NCI-H2196 treated with DMSO at 0.1 percent for 48 hours (cell line): ENCODE results near the gene ARL17B.
"Not testable (repeated sequence)": the region's sequence is repeated elsewhere in the genome, so short reads cannot be mapped to it uniquely, and the experiment has no call there.

ENCODE experiments used
- DNase-seq: peaks from one replicate; lab custom pipeline; 2025; ENCODE audit not compliant: unreplicated experiment; lab: John Stamatoyannopoulos, UW

Gene ARL17B

GRCh38 chr17:46290906-46291546, 70.5 kb downstream of the ARL17B start:
- not testable (repeated sequence) for DNase-seq

GRCh38 chr17:46287587-46287986, 74.0 kb downstream of the ARL17B start:
- not testable (repeated sequence) for DNase-seq

- peak; percentile 92 for DNase-seq
Measured at GRCh38 chr17:46286764-46287221, 74.8 kb downstream of the ARL17B start.

DNA sequence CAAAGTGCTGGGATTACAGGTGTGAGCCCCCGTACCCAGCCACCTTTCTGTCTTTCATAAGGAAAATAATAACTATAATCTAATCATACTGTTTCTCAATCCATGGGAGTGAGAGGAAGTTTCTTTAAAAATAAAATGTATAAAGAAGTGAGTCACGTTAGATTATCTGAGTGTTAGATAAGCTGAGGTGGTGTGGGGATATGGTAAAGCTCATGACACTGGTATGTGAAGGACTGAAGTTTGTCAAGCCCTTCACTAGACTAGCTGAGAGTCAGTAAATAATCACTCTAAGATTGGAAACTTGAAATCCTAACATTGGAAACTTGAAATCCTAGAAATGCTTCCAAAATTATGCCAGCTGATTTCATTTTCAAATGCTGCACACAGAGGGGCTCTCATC, 76.1 kb downstream of the ARL17B start:
- DNase-seq, result not testable (repeated sequence)

GRCh38 chr17:46284467-46284866, 77.1 kb downstream of the ARL17B start:
- not testable (repeated sequence) for DNase-seq

- not testable (repeated sequence) for DNase-seq
Measured at GRCh38 chr17:46282635-46283034, 78.9 kb downstream of the ARL17B start.

DNA sequence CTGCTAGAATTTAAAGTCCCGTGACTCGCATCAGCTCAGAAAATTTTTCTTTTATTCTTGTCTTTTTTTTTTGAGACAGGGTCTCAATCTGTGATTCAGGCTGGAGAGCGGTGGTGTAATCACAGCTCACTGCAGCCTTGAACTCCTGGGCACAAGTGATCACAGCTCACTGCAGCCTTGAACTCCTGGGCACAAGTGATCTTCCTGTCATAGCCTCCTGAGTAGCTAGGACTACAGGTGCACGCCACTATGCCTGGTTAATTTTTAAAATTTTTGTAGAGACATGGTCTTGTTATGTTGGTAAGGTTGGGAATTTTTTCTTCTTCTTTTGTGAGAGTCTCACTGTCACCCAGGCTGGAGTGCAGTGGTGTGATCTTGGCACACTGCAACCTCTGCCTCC, 80.2 kb downstream of the ARL17B start:
- not testable (repeated sequence) for DNase-seq

GRCh38 chr17:46276728-46277479, 84.7 kb downstream of the ARL17B start:
- peak; percentile 87 for DNase-seq

- no peak for DNase-seq
Measured at GRCh38 chr17:46274238-46274637, 87.3 kb downstream of the ARL17B start.

DNA sequence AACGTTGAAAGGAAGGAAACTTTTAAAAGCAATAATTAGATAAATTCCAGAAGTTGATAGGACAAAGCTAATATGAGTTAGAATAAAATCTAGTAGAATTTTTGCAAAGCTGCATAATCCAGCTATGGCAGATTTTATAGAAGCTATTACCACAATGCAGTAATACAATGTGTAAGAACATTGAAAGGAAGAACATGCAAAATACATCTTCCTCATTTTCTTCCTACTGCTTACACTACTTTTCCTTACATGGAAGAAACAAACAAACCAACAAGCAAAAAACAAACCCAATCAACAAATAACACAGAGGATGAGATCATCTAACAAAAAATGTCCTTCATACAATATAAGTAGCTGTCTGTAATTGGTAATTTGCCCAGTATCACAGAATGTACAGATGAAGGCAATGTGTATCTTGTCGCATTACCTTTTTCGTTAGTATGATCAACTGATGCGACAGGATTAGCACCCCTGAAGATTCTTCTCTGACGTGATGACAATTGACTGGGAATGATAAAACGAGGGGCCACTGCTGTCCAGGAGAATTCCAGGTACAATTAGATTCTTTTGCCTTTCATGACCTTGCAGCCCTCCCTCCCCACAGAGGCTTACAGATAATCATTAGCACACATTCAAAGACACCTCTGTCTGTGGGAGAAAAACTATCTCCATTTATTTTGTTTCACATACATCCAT, 87.9 kb downstream of the ARL17B start:
- no peak for DNase-seq

DNA sequence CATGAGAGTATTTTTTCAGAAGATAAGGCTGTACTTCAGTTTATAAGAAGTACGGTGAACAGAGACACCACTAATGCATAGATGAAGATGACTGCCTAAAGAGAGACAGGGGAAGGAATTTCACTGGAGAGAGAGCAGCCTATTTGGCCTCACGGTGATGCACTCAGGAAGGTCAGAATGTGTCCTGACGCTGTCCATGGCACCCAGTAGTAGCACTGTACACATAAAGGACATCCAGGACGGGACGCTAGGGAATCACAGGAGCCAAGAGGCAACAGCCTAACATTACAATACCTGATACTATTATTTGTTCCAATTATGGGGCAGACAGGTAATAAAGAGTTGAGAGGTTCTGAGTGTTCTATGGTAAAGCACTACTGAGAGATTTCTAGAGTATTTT, 91.5 kb downstream of the ARL17B start:
- no peak for DNase-seq

GRCh38 chr17:46266656-46267544, 94.7 kb downstream of the ARL17B start:
- peak; percentile 92 for DNase-seq

DNA sequence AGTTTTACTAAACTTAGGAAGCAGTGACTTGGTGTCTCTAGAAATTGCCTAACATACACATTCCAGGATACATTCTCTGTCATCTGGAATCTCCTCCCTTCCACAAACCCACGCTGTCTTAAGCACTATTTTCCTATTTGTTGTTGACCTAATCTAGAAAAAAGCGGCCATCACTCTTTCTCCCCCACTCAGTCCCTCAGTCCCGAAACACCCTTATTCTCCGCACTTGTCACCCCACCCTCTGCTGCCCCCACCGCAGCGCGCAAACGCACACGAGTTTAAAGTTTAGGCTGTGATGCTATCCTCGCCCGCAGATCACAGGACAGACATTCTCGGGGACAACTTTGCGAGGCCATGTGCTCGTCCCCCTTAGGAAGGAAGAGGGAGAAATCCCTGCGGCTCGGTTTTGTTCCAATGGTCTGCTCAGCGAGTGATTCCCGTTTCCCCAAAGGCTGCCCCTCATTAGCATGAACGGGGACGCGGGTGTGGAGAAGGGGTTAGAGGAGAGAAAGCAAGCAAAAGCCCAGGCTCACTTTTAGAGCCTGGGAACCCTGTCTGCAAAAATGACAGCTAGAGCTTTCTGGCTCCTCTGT, 95.4 kb downstream of the ARL17B start:
- DNase-seq, result not testable (repeated sequence)

DNA sequence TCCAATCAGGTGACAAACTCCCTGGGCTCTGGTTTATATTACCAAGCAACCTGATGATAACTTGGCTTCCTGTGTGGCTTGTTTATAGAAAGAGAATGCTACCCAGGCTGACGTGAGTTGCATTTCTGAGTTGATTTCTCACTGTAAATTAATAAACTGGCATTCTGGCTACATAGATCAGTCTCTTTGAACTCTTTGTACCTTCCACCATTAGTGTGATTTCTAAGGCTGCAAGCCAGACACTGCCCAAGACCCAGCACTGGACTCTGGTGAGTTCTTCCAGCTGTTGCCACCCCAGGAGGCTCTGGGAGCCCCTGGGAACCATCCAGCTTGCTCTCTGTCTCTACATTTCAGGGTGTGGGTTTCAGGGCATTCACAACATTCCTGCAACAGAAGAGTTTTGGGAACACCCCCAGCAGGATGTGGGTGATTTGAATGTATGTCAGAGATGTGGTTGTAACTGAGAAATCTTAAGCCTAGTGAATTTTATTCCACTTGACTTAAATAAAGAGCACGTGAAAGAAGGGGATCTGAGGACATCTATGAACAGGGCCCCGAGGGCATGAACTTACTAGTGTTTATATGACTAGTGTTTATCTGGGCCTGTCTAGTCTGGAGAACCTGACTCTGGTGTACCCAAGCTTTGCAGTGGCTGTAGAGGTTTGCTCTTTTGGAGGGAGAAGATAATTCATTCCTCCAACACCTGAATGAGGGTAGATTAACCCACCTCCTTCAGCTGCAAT, 96.9 kb downstream of the ARL17B start:
- peak; percentile 79 for DNase-seq

- no peak for DNase-seq
Measured at GRCh38 chr17:46262271-46262670, 99.3 kb downstream of the ARL17B start.

DNA sequence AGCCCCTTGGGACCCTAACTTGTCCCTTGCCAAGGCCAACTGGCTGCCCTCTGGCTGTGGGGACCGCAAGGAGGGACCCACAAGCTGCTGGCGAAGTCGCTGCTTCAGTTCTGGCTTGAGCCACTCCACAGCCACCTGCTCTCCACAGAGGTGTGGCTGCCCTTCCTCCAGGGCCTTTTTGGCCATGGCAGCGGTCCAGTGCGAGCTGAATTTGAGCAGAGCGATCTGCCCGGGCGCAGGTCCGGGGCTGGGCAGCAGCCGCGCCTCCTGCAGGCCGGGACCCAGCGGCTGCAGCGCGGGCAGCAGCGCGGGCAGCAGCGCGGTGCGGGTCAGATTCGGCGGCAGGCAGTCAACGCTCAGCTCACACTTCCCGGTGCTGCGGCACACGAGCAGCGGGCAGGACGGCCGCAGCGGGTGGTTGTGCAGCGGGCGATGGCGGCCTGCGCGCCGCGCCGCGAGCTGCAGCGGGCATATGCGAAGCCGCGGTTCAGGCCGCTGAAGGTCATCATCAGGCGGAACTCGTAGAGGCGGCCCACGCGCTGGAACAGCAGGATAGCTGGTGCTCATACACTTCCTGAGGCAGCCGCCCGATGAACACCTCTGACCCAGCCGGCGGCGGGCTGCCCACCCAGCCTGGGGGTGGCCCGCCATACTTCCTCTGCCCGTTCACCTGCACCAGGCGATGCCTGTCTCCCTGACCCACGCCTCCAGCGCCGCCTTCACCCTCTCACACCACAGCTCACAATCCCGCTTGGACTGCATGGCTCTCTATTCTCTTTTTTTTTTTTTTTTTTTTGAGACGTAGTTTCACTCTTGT, 101.5 kb downstream of the ARL17B start:
- DNase-seq, result peak; percentile 41

DNA sequence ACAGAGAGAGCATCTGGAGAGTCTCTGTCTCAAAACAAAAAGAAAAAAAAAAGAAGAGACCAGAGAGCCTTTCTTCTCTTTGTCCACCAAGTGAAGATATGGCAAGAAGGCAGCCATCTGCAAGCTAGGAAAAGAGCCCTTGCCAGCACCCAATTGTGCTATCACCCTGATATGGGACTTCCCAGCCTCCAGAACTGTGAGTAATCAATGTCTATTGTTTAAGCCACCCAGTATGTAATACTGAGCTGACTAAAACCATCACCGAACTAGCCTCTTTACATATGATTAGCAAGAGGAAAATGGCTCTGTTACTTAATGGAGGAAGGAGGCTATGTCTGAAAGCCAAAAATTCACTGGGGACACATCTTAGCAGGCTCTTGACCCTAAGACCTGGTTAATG, 105.2 kb downstream of the ARL17B start:
- DNase-seq, result not testable (repeated sequence)

GRCh38 chr17:46254215-46254614, 107.4 kb downstream of the ARL17B start:
- DNase-seq, result not testable (repeated sequence)

DNA sequence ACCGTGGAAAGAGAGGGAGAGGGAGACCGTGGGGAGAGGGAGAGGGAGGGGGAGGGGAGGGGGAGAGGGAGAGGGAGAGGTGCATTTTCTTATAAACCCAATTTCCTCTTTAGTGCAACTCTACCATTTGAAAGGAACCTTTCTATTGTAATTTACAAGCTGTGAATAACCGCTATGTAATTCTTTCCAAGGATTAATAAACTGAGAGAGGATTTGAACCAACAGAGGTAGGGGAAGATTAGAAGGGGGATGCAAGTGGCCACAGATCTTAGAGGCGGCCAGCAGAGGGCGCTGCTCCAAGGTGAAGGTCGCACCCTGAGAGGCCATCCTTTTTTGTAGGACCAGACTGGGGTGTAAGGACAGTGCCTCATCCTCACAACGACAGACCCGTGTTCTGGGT, 107.8 kb downstream of the ARL17B start:
- not testable (repeated sequence) for DNase-seq
